ENCODE measurements around the gene BNC2. TPM values are rescaled to one million over a fixed set of nuclear protein-coding genes. Genes with fewer than 3 reads are reported as not detected.

Gene BNC2
- total and polyA plus RNA-seq, 2 experiments from 2014 or later, result 19.3 to 20.7 TPM

GRCh38 chr9:16727452-16728136 lies 142.9 kb downstream of the BNC2 start:
- Histone ChIP-seq H4K20me1 (ENCODE audit: insufficient read depth, poor library complexity, severe bottlenecking) (no peaks in the 10 kb centered on the region), H3K27me3 (peaks cover 36% of the 10 kb centered on the region), H3K4me2 (peak overlapping the region; percentile 83), H3K4me1 (ENCODE audit: insufficient read depth) (peaks cover 14% of the 10 kb centered on the region), H3K36me3 (replicated peaks; ENCODE audit: insufficient read depth, low read depth) (no peaks in the 10 kb centered on the region), H3K9me2 (replicated peaks; ENCODE audit: insufficient read depth) (no peaks in the 10 kb centered on the region), H3K9me3 (ENCODE audit: low read depth) (no peaks in the 10 kb centered on the region), H3K27ac (peak overlapping the region; percentile 70), H3K79me2 (peaks cover 18% of the 10 kb centered on the region), H2AFZ (peak overlapping the region; percentile 66), H3K4me3 (peak overlapping the region; percentile 25)
- 26% methylated on average over 7 of the region's 7 CpGs for WGBS (ENCODE audit: low lambda C conversion rate, missing lambda C conversion rate)
- DNase-seq (ENCODE audit: low spot score), result no peak
- TF ChIP-seq EZH2phosphoT487 (IDR thresholded peaks at IDR 0.05; ENCODE audit: low read depth, severe bottlenecking, unreplicated experiment), result no peak
- no peak for TF ChIP-seq EZH2 (IDR thresholded peaks at IDR 0.05; ENCODE audit: borderline replicate concordance)
- no peak for TF ChIP-seq CTCF (IDR thresholded peaks at IDR 0.05; ENCODE audit: poor library complexity)

GRCh38 chr9:16726718-16727451 lies 143.6 kb downstream of the BNC2 start:
- H3K4me2 ChIP-seq, result peak overlapping the region; percentile 83
- TF ChIP-seq EZH2 (IDR thresholded peaks at IDR 0.05; ENCODE audit: borderline replicate concordance) (no peak), EZH2phosphoT487 (IDR thresholded peaks at IDR 0.05; ENCODE audit: low read depth, severe bottlenecking, unreplicated experiment) (no peak), CTCF (IDR thresholded peaks at IDR 0.05; ENCODE audit: poor library complexity) (no peak)
- peaks cover 10% of the 10 kb centered on the region for H3K4me1 ChIP-seq (ENCODE audit: insufficient read depth)
- peaks cover 36% of the 10 kb centered on the region for H3K27me3 ChIP-seq
- DNase-seq (ENCODE audit: low spot score), result peak; percentile 74
- under 1% methylated on average over 47 of the region's 60 CpGs for WGBS (ENCODE audit: low lambda C conversion rate, missing lambda C conversion rate)
- H3K9me3 ChIP-seq (ENCODE audit: low read depth), result no peaks in the 10 kb centered on the region
- H4K20me1 ChIP-seq (ENCODE audit: insufficient read depth, poor library complexity, severe bottlenecking), result no peaks in the 10 kb centered on the region
- peak overlapping the region; percentile 25 for H3K4me3 ChIP-seq
- H2AFZ ChIP-seq, result peak overlapping the region; percentile 66
- H3K27ac ChIP-seq, result peak overlapping the region; percentile 70
- no peaks in the 10 kb centered on the region for H3K36me3 ChIP-seq (replicated peaks; ENCODE audit: insufficient read depth, low read depth)
- peaks cover 18% of the 10 kb centered on the region for H3K79me2 ChIP-seq
- H3K9me2 ChIP-seq (replicated peaks; ENCODE audit: insufficient read depth), result no peaks in the 10 kb centered on the region

DNA sequence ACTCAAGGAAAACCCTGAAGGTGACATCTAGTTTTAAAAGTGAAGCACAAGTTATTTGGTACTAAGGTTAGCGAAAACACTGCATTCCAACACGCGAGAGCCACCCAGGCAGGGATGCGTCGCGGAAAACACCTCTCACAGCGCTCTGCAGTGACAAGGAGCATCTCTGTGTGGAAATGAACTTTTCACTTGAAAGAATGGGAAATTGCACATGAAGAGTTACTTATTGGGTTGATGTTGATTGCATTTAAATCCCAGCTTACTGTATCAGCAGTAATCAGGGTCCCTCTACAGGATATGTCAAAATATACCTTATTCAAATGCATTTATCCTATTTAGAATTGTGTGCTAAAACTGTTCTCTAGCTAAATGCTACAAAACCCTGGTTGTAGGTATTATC lies 144.4 kb downstream of the BNC2 start:
- peak; percentile 10 for DNase-seq (ENCODE audit: low spot score)
- Histone ChIP-seq H3K79me2 (peaks cover 18% of the 10 kb centered on the region), H4K20me1 (ENCODE audit: insufficient read depth, poor library complexity, severe bottlenecking) (no peaks in the 10 kb centered on the region), H3K36me3 (replicated peaks; ENCODE audit: insufficient read depth, low read depth) (no peaks in the 10 kb centered on the region), H3K27me3 (peaks cover 28% of the 10 kb centered on the region), H3K9me3 (ENCODE audit: low read depth) (no peaks in the 10 kb centered on the region), H3K9me2 (replicated peaks; ENCODE audit: insufficient read depth) (no peaks in the 10 kb centered on the region), H3K4me2 (peak overlapping the region; percentile 83), H2AFZ (no peak overlapping the region), H3K27ac (peak overlapping the region; percentile 70), H3K4me3 (peak overlapping the region; percentile 25), H3K4me1 (ENCODE audit: insufficient read depth) (peaks cover 10% of the 10 kb centered on the region)
- TF ChIP-seq CTCF (IDR thresholded peaks at IDR 0.05; ENCODE audit: poor library complexity), result peak; percentile 39
- peak; percentile 27 for TF ChIP-seq EZH2 (IDR thresholded peaks at IDR 0.05; ENCODE audit: borderline replicate concordance)
- TF ChIP-seq EZH2phosphoT487 (IDR thresholded peaks at IDR 0.05; ENCODE audit: low read depth, severe bottlenecking, unreplicated experiment), result no peak
- WGBS (ENCODE audit: low lambda C conversion rate, missing lambda C conversion rate), result 19% methylated on average over 7 of the region's 7 CpGs
